HT-29 (cell line): ENCODE measurements around the gene ORMDL1. TPM values are rescaled to one million over a fixed set of nuclear protein-coding genes. Genes with fewer than 3 reads are reported as not detected.
A peak's percentile ranks its signal among the peaks of the same experiment; 100 is the strongest.
"Not testable (repeated sequence)": the region's sequence is repeated elsewhere in the genome, so short reads cannot be mapped to it uniquely, and the experiment has no call there.

Source experiments
- DNase-seq: peaks from one replicate; pipeline ENCODE4 v3.0.0-alpha.2; 2015; ENCODE audit warnings: low spot score
- total RNA-seq: library from RNA; depleted of rRNA; stranded (reverse); fragments of >200 nt; shearing (Covaris generic); gene quantifications from 2 replicates; pipeline ENCODE4 v1.2.3, GENCODE V29; 2014; rRNA removed

Gene ORMDL1
- total RNA-seq, 1 experiment from 2014 or later, result 29.6 TPM

DNA sequence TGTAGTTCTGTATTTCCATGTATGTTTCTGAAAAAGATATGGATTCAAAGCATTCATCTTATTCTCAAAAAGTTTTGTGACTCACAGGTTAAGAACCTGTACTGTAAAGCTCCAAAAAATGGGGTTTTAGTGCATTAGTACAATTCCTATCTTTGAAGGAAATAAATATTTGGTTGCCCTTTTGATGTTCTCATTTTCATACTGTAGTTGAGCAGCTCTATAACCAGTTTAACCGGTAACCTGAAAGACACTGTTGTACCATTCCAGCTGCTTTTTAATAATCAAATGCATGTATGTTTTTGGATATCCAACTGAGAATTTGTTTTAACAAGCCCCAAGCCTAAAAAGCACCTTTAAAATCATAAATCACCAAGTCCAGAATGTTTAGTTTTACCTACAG lies 11.9 kb downstream of the ORMDL1 start:
- no peak for DNase-seq

DNA sequence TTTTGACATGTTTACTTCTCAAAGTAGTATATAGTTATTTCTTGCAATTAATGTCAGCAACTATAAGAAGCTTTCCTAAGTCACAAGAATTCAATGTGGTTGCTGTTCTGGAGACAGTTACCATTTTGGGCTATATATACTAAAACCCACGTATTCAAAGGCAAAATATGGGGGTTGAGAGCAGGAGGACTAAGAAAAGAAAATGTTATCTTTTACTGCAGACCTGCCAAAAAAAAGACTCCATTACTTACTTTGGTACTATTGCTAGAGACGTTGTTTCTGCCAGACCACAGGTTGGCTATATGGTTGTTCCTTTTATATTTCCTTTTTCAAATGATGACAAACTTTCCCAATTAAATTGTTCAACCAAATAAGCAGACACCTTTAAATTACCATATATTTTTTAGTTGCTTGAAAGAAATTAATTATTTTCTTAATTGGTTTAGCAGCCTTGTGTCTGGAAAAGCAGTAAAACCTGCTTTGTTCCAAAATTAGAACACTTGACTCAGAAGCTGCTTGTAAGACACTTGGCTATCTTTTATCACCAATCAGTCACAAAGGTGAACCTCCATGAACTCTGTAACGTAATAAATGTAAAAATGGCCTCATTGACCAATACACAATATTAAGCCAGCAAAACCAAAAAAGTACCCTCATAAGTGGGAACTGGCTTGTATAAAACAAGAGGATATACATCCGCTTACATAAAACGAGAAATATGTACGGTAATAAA lies 13.4 kb downstream of the ORMDL1 start:
- DNase-seq, result no peak

DNA sequence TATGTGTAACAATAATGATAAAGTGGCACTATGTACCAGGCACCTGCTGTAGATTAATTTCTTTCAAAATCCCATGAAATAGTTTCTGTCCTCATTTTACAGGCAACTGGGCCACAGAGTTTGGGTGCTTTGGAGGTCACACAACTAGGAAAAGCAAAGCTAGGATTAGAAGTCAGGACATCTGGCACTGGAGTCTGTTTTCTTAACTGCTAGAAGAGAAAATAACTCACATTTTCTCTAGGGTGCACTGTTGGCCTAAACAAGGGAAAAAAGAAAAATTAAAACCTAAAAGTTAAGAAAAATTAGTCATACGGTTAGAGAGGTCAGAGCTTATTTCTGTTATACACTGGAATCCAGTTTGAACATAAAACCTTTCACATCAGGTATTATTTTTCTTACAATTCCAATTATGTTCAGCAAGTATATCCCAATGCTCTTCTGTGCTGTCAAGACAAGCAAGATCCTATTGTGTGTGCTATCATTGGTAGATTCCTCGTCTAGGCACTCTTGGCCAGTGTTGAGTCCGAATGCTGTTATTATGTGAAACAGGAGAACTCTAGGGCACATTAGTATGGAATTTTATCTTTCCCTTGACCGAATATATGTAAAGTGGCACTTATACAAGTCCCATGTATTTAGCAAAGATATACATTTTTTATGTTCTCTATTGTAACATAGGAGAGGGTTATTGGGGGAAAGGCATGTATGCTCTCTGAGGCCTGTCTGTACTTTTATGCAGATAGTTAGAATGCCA lies 20.1 kb downstream of the ORMDL1 start:
- no peak for DNase-seq

DNA sequence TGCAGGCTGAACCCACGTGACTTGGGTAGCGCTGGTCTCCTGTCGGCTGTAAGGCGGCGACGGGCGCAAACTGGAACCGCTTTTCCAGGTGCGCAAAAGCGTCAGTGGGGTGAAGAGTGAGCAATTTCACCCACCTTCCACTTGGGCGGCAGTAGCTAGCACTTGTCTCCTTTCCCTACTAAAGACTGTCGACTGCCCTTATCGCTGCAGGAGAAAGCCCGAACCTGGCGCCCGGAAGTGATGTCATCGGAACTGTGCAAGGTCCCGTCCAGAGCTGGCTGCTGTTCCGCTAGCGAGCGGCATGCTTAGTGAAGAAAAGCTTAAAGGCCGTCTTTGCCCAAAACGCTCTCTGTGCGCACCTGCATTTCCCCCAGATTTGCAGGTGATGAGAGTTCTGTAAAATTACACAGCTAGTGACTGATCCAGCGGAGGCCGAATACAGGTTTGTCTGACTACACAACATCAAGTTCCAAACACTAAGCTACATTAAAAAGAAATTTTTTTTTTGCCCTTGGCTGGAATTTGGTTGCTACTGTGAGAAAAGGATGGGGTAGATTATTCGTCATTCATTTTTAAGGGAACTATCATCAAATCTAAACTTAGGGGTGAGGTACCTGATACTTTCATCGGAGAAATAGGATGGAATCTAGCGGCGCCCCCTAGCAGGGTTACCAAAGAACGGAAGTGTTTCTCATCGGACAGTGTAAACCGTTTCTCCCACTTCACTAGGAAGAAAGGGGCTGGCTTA lies 21.4 kb downstream of the ORMDL1 start, which contains the start of gene OSGEPL1:
Gene OSGEPL1 (minus strand): TSS at position 242 of the 748 bp plus-strand sequence. CDS start 1,152 bp downstream, outside the sequence.
- peak; percentile 96 for DNase-seq

DNA sequence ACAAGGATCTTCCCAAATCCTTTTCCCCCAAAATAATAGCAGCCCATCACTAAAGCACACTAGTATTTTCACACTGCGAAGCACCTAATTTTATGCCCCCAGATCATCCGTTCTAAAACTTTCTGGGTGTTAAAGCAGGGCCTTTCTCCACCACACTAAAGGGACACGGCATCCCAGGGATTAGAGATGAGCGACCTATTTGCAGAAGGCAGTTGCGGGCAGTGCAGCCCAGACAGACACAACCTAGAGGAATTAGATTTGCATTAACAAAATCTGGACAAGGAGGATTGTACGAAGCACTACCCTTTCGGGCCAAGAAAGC lies 21.9 kb downstream of the ORMDL1 start:
- no peak for DNase-seq

DNA sequence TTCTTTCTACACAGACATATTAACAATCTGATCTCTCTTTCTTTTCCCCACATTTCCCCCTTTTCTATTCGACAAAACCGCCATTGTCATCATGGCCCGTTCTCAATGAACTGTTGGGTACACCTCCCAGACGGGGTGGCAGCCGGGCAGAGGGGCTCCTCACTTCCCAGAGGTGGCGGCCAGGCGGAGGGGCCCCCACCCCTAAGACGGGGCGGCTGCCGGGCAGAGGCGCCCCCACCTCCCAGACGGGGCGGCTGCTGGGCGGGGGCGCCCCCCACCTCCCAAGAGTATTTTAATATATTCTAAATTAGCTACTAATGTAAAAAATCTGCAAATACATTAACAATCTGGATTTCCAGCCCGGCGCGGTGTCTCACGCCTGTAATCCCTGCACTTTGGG lies 24.0 kb downstream of the ORMDL1 start:
- DNase-seq, result not testable (repeated sequence)

DNA sequence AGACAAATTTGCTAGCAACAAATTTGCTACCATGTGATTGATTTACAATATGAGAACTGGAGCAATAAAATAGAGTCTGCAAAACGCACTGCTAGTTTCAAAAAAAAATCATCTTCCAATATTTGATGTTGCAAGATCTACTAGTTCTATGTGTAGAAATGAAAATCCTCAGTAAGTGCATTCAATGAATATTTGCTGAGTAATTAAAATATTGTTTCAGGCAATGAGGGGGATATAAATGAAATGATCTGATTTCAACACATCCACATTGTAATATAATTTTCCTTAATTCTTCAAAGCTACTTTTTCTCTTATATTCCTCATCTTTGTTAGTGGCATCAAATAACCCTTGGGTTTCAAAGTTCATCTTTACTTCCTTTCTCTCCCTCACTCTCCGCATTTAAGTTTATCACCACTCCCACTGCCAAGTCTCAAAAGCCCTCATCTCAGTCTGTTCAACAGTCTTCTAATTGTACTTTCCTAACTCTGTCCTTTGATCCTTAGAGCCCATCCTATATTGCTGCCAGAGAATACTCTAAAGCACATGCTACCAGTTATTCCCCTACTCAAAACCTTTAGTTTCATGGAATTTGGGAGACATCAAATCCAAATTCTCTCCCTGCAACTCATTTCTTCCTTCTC lies 27.7 kb downstream of the ORMDL1 start:
- DNase-seq, result no peak

DNA sequence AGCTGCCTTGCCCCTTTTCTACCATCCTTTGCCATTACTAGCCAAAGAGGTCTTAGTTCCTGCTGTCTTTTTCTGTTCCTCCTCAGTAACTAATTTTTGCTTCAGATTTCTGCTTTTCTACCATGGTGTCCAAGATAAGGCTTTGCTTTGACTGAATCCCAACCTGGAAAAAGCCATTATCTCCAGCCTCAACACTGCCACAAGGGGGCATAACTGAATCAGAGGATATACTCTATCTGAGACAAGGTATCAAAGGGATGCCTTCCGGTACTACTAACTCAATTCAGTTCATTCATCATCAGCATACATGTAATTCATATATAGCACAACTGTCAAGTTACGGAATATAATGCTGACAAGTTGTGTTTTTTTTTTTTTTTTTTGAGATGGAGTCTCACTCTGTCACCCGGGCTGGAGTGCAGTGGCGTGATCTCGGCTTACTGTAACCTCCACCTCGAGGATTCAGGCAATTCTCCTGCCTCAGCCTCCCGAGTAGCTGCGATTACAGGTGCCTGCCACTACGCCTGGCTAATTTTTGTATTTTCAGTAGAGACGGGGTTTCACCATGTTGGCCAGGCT lies 33.0 kb downstream of the ORMDL1 start:
- DNase-seq, result peak; percentile 71

DNA sequence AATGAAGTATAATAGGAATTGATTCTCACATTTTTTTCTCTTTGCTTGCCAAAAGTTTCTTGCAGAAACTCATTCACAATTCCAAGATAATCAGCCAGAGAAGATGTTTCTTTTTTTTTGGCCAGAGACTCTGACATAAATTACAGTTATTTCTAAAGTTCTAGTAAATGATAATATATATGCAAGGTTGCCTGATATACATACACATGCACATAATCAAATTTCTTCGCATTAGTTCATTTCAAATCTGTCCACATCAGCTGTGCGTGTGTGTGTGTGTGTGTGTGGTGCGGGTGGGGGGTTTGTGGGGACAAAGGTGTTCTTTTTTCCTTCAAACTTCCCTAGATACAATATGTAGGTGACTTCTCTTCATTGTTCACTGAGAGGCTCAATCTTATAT lies 54.7 kb downstream of the ORMDL1 start:
- DNase-seq, result no peak

DNA sequence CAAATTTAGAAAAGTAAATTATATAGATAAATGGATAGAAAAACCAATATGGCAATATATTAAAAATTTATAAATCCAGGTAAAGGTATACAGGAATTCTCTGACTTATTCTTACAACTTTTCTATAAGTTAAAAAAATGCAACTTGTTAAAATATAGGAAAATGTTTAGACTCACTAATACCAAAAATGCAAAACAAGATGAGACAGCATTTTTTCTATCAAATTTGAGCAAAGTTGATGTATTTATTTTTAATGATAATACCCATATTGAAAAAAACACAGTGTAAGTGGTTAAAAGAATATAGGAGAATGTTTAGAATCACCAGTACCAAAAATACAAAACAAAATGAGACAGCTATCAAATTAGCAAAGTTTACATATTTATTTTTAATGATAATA lies 57.3 kb downstream of the ORMDL1 start:
- DNase-seq, result no peak

DNA sequence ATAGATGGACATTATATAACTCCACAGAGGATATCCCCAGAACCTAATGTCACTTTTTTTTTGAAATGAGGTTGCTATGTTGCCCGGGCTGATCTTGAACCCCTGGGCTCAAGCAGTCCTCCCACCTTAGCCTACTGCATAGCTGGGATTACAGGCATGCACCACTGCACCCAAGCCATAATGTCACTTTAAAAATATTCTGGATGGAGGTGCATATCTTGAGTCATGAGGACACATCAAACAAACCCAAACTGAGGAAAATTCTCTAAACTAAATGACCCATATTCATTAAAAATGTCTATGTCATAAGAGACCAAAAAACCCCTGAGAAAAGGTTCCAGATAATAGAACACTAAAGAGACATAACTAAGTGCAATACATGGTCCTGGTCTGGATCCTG lies 57.9 kb downstream of the ORMDL1 start:
- DNase-seq, result no peak

DNA sequence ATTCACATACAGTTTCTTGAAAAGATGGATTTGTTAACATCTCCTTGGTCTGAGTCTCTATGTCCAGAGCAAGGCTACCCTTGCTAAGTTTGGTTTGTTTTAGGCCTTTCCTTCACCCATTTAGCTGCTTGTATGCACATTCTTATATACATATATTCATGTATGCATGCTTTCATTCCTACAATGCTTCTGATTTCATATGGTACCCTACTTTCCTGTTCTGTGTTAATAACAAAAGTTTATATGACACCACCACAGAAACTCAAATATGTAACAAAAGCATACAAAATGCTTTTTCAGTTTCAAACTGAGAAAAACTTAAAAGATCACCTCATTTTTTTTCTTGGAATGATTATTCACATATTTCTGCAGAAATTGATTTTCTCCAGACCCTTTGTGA lies 60.9 kb downstream of the ORMDL1 start:
- no peak for DNase-seq

Other genes with a start within 250 kb of the ORMDL1 start
- gene SLC40A1, start 203.6 kb downstream of the ORMDL1 start, total RNA-seq, result 85.1 and 87.6 TPM in 2 replicates
- 20.0 and 20.9 TPM in 2 replicates for gene ASNSD1, start 122.9 kb downstream of the ORMDL1 start, total RNA-seq
- gene ANKAR, start 109.7 kb downstream of the ORMDL1 start, total RNA-seq, result 0.94 and 2.7 TPM in 2 replicates
- 1.9 and 2.3 TPM in 2 replicates for gene OSGEPL1, start 21.5 kb downstream of the ORMDL1 start, total RNA-seq
- 6.9 and 10.4 TPM in 2 replicates for gene PMS1, start 111 bp upstream of the ORMDL1 start, total RNA-seq